Neural progenitor cell (in vitro differentiated cells): ENCODE measurements around the gene BAAT. TPM values are rescaled to one million over a fixed set of nuclear protein-coding genes. Genes with fewer than 3 reads are reported as not detected.

Experiments used
- DNase-seq: peaks from one replicate; pipeline ENCODE4 v3.0.0-alpha.2; 2016; ENCODE audit warnings: low spot score
- H2AFZ ChIP-seq: fragments of 200-600 bp; sonication (generic); replicated peaks from 2 replicates; pipeline ENCODE4 v1.6.1; 2016; ENCODE audit warnings: antibody characterized with exemption
- H3F3A ChIP-seq: fragments of 200-600 bp; sonication (generic); 2 replicates; pipeline ENCODE4 v1.6.1; 2016; ENCODE audit warnings: antibody characterized with exemption, low read depth
- H3K27ac ChIP-seq: fragments of 200-600 bp; sonication (generic); 2 replicates; pipeline ENCODE4 v1.5.1; 2016; ENCODE audit warnings: mild to moderate bottlenecking
- H3K27me3 ChIP-seq: fragments of 200-600 bp; sonication (generic); 2 replicates; pipeline ENCODE4 v1.6.1; 2016; ENCODE audit warnings: mild to moderate bottlenecking, moderate library complexity
- H3K36me3 ChIP-seq: fragments of 200-600 bp; sonication (generic); 2 replicates; pipeline ENCODE4 v1.5.1; 2016
- H3K4me1 ChIP-seq: fragments of 200-600 bp; sonication (generic); 2 replicates; pipeline ENCODE4 v1.6.1; 2016; ENCODE audit warnings: mixed run types
- H3K4me2 ChIP-seq: fragments of 200-600 bp; sonication (generic); 2 replicates; pipeline ENCODE4 v1.6.1; 2016
- H3K4me3 ChIP-seq: fragments of 200-600 bp; sonication (generic); 2 replicates; pipeline ENCODE4 v1.5.1; 2016
- H3K79me2 ChIP-seq: fragments of 200-600 bp; sonication (generic); 2 replicates; pipeline ENCODE4 v1.6.1; 2016; ENCODE audit warnings: low read depth
- H3K9ac ChIP-seq: fragments of 200-600 bp; sonication (generic); 2 replicates; pipeline ENCODE4 v1.6.1; 2016
- H3K9me3 ChIP-seq: fragments of 200-600 bp; sonication (generic); 2 replicates; pipeline ENCODE4 v1.5.1; 2016; ENCODE audit warnings: low read depth
- H4K20me1 ChIP-seq: fragments of 200-600 bp; sonication (generic); 2 replicates; pipeline ENCODE4 v1.6.1; 2016; ENCODE audit warnings: low read depth
- H3K27ac Mint-ChIP-seq: 3 replicates; pipeline ENCODE4 v1.8.0; 2021; ENCODE audit warnings: mixed read lengths
- H3K27me3 Mint-ChIP-seq: 2 replicates; pipeline ENCODE4 v1.8.0; 2022; ENCODE audit warnings: low read depth, mild to moderate bottlenecking, inconsistent platforms, moderate library complexity, mixed read lengths; ENCODE audit not compliant: insufficient read depth
- H3K36me3 Mint-ChIP-seq: 3 replicates; pipeline ENCODE4 v1.8.0; 2021; ENCODE audit warnings: mixed read lengths
- H3K4me1 Mint-ChIP-seq: 3 replicates; pipeline ENCODE4 v1.8.0; 2021; ENCODE audit warnings: mixed read lengths
- H3K4me3 Mint-ChIP-seq: 3 replicates; pipeline ENCODE4 v1.8.0; 2021; ENCODE audit warnings: mild to moderate bottlenecking, moderate library complexity, mixed read lengths
- H3K9me3 Mint-ChIP-seq: 3 replicates; pipeline ENCODE4 v1.8.0; 2020; ENCODE audit warnings: mixed read lengths
- EZH2 ChIP-seq: fragments of 200-600 bp; sonication (generic); IDR thresholded peaks from 2 replicates; pipeline ENCODE4 v1.6.1; 2017; ENCODE audit warnings: antibody characterized with exemption, mild to moderate bottlenecking, moderate library complexity
- EZH2phosphoT487 ChIP-seq: fragments of 200-600 bp; sonication (generic); IDR thresholded peaks from 2 replicates; pipeline ENCODE4 v1.6.1; 2017; ENCODE audit warnings: antibody characterized with exemption
- total RNA-seq: library from RNA; depleted of rRNA; stranded (reverse); fragments of >200 nt; gene quantifications from 2 replicates; pipeline ENCODE4 v1.2.3, GENCODE V29; 2015; ENCODE audit warnings: low replicate concordance
- TF ChIP-seq, protein P1 (sequence below): fragments of 200-600 bp; sonication (generic); IDR thresholded peaks from 2 replicates; pipeline ENCODE4 v1.5.1; 2017; ENCODE audit warnings: antibody characterized with exemption, mild to moderate bottlenecking

Gene BAAT
- total RNA-seq, 1 donor from 2014 or later, result 0.09 TPM

DNA sequence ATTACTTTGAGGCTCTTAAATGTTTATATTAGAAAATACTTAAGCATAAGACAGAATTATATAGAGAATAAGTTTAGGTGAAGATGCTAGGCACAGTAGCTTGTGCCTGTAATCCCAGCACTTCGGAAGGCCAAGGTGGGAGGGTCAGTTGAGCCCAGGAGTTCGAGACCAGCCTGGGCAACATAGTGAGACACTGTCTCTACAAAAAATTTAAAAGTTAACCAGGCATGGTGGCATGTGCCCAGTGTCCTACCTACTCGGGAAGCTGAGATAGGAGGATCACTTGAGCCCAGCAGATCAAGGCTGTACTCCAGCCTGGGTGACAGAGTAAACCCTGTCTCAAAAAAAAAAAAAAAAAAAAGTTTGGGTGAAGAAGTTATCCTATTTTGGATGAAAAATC, 61.7 kb downstream of the BAAT start:
- Mint-ChIP-seq H3K4me1 (no peaks in the 10 kb centered on the region), H3K36me3 (no peaks in the 10 kb centered on the region), H3K4me3 (no peak overlapping the region), H3K9me3 (peaks cover 6% of the 10 kb centered on the region), H3K27me3 (no peaks in the 10 kb centered on the region), H3K27ac (no peak overlapping the region)
- H3K36me3 ChIP-seq, result no peaks in the 10 kb centered on the region
- no peak overlapping the region for H3K4me2 ChIP-seq
- H3F3A ChIP-seq, result no peaks in the 10 kb centered on the region
- H4K20me1 ChIP-seq, result no peaks in the 10 kb centered on the region
- H3K27me3 ChIP-seq, result no peaks in the 10 kb centered on the region
- H3K9ac ChIP-seq, result no peak overlapping the region
- no peaks in the 10 kb centered on the region for H3K79me2 ChIP-seq
- no peak for TF ChIP-seq EZH2
- TF ChIP-seq, protein P1, sequence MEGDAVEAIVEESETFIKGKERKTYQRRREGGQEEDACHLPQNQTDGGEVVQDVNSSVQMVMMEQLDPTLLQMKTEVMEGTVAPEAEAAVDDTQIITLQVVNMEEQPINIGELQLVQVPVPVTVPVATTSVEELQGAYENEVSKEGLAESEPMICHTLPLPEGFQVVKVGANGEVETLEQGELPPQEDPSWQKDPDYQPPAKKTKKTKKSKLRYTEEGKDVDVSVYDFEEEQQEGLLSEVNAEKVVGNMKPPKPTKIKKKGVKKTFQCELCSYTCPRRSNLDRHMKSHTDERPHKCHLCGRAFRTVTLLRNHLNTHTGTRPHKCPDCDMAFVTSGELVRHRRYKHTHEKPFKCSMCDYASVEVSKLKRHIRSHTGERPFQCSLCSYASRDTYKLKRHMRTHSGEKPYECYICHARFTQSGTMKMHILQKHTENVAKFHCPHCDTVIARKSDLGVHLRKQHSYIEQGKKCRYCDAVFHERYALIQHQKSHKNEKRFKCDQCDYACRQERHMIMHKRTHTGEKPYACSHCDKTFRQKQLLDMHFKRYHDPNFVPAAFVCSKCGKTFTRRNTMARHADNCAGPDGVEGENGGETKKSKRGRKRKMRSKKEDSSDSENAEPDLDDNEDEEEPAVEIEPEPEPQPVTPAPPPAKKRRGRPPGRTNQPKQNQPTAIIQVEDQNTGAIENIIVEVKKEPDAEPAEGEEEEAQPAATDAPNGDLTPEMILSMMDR, result no peak
- no peak for TF ChIP-seq EZH2phosphoT487
- no peak for DNase-seq
- no peaks in the 10 kb centered on the region for H3K4me1 ChIP-seq
- no peaks in the 10 kb centered on the region for H3K9me3 ChIP-seq
- H3K27ac ChIP-seq, result no peak overlapping the region
- H2AFZ ChIP-seq, result no peak overlapping the region
- H3K4me3 ChIP-seq, result no peak overlapping the region

DNA sequence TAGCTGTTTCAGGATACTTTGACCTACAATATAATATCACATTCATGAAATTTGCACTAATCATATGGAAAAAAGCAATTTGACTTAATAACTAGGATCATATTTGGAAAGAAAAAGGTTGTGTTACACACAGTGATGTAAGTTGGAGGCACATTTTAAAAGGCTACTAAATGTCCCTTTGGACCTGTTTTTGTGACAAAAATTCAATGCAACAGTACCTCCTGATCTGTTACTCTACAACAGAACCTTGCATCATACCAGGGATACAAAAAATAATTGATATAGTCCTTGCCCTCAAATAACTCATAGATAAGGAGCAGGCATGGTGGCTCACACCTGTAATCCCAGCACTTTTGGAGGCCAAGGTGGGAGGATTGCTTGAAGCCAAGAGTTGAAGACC, 67.1 kb downstream of the BAAT start:
- Histone ChIP-seq H3K9me3 (no peaks in the 10 kb centered on the region), H3K27ac (no peak overlapping the region), H3K4me3 (no peak overlapping the region), H3K4me1 (no peaks in the 10 kb centered on the region), H3K27me3 (no peaks in the 10 kb centered on the region), H3F3A (no peaks in the 10 kb centered on the region), H3K36me3 (no peaks in the 10 kb centered on the region), H3K4me2 (no peak overlapping the region), H3K9ac (no peak overlapping the region), H3K79me2 (no peaks in the 10 kb centered on the region), H2AFZ (no peak overlapping the region), H4K20me1 (no peaks in the 10 kb centered on the region)
- Mint-ChIP-seq H3K4me3 (no peak overlapping the region), H3K36me3 (no peaks in the 10 kb centered on the region), H3K4me1 (no peaks in the 10 kb centered on the region), H3K9me3 (no peaks in the 10 kb centered on the region), H3K27me3 (no peaks in the 10 kb centered on the region), H3K27ac (no peak overlapping the region)
- DNase-seq, result no peak
- TF ChIP-seq EZH2 (no peak), EZH2phosphoT487 (no peak)
- TF ChIP-seq, protein P1, result no peak

DNA sequence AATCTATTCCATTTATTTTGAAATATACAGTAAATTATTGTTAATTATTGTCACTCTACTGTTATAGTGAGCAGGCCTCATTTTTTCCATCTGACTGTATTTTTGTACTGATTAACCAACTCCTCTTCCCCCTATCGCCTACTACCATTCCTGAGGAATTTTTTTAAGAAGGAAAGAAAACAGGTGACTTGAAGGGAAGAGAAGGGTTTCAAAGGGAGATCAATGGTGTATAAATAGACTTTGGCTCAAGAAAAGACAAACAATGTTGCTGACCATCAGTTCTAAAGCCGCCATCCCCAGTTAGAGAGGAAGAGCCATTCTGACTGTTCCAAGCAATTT, 69.7 kb downstream of the BAAT start:
- H3K27me3 ChIP-seq, result no peaks in the 10 kb centered on the region
- no peak overlapping the region for H3K4me3 ChIP-seq
- H3K9me3 ChIP-seq, result no peaks in the 10 kb centered on the region
- no peaks in the 10 kb centered on the region for H3F3A ChIP-seq
- H3K79me2 ChIP-seq, result no peaks in the 10 kb centered on the region
- H3K27me3 Mint-ChIP-seq, result no peaks in the 10 kb centered on the region
- H3K9ac ChIP-seq, result no peak overlapping the region
- H3K27ac Mint-ChIP-seq, result no peak overlapping the region
- no peaks in the 10 kb centered on the region for H3K4me1 Mint-ChIP-seq
- H3K27ac ChIP-seq, result no peak overlapping the region
- H3K9me3 Mint-ChIP-seq, result no peaks in the 10 kb centered on the region
- H2AFZ ChIP-seq, result no peak overlapping the region
- no peak overlapping the region for H3K4me3 Mint-ChIP-seq
- TF ChIP-seq EZH2phosphoT487, result no peak
- TF ChIP-seq, protein P1, result no peak
- no peak for TF ChIP-seq EZH2
- H3K4me1 ChIP-seq, result no peaks in the 10 kb centered on the region
- no peaks in the 10 kb centered on the region for H3K36me3 Mint-ChIP-seq
- H3K36me3 ChIP-seq, result no peaks in the 10 kb centered on the region
- no peak overlapping the region for H3K4me2 ChIP-seq
- DNase-seq, result no peak
- no peaks in the 10 kb centered on the region for H4K20me1 ChIP-seq

GRCh38 chr9:101312661-101313060, 72.1 kb downstream of the BAAT start:
- Histone ChIP-seq H2AFZ (no peak overlapping the region), H3K79me2 (no peaks in the 10 kb centered on the region), H3K9me3 (no peaks in the 10 kb centered on the region), H3K27me3 (no peaks in the 10 kb centered on the region), H3K9ac (no peak overlapping the region), H3F3A (no peaks in the 10 kb centered on the region), H4K20me1 (no peaks in the 10 kb centered on the region), H3K4me2 (no peak overlapping the region), H3K27ac (no peak overlapping the region), H3K36me3 (no peaks in the 10 kb centered on the region), H3K4me3 (no peak overlapping the region), H3K4me1 (no peaks in the 10 kb centered on the region)
- TF ChIP-seq, protein P1, result no peak
- TF ChIP-seq EZH2phosphoT487 (no peak), EZH2 (no peak)
- Mint-ChIP-seq H3K4me1 (no peaks in the 10 kb centered on the region), H3K4me3 (no peak overlapping the region), H3K27me3 (no peaks in the 10 kb centered on the region), H3K36me3 (no peaks in the 10 kb centered on the region), H3K9me3 (no peaks in the 10 kb centered on the region), H3K27ac (no peak overlapping the region)
- DNase-seq, result no peak
